ENCODE data around the gene CKAP2L.

DNA sequence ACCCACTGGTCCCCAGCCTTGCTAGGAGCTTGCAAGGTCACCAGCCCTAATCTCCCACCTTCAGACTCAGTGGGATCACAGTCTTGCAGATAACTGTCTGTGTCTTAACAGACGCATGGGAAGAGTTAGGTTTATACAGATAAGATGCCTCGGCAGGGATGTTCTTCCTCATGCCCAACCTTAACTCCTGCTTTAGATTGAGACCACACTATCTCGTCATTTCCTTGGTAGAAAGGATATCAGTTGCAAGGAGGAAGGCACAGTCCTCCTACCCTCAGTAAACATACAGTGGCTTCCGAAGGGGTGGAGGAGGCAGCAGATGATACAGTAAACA is 36.4 kb downstream of the CKAP2L start:
- TF ChIP-seq, protein P1, sequence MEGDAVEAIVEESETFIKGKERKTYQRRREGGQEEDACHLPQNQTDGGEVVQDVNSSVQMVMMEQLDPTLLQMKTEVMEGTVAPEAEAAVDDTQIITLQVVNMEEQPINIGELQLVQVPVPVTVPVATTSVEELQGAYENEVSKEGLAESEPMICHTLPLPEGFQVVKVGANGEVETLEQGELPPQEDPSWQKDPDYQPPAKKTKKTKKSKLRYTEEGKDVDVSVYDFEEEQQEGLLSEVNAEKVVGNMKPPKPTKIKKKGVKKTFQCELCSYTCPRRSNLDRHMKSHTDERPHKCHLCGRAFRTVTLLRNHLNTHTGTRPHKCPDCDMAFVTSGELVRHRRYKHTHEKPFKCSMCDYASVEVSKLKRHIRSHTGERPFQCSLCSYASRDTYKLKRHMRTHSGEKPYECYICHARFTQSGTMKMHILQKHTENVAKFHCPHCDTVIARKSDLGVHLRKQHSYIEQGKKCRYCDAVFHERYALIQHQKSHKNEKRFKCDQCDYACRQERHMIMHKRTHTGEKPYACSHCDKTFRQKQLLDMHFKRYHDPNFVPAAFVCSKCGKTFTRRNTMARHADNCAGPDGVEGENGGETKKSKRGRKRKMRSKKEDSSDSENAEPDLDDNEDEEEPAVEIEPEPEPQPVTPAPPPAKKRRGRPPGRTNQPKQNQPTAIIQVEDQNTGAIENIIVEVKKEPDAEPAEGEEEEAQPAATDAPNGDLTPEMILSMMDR (IDR thresholded peaks at IDR 0.05), result no peak
- TF ChIP-seq POLR2A (IDR thresholded peaks at IDR 0.05), result no peak

Measured in heart left ventricle (tissue), 13 donors.